SK-N-SH treated with all-trans-retinoic acid at 6 μM for 48 hours (cell line): ENCODE data around the gene CIC.
"Not testable (repeated sequence)": the region's sequence is repeated elsewhere in the genome, so short reads cannot be mapped to it uniquely, and the experiment has no call there.

Experiments used
- ATAC-seq: fragments of 200-7000 bp; cut with Tn5 transposase; 3 replicates; pipeline ENCODE4 v1.9.1; 2020; ENCODE audit warnings: mild to moderate bottlenecking, moderate library complexity
- GLIS3 ChIP-seq: fragments of 250-450 bp; sonication (Bioruptor Pico); IDR thresholded peaks from 2 replicates; pipeline ENCODE4 v1.5.0; 2020; ENCODE audit warnings: mild to moderate bottlenecking, moderate library complexity
- OSR1 ChIP-seq: fragments of 250-450 bp; sonication (Bioruptor Pico); IDR thresholded peaks from 2 replicates; pipeline ENCODE4 v1.8.0; 2022; ENCODE audit warnings: moderate library complexity, mild to moderate bottlenecking, inconsistent platforms
- PPARA ChIP-seq: fragments of 250-450 bp; sonication (Bioruptor Pico); IDR thresholded peaks from 2 replicates; pipeline ENCODE4 v1.5.0; 2020; ENCODE audit warnings: mild to moderate bottlenecking, borderline replicate concordance
- TCF4 ChIP-seq: fragments of 250-450 bp; sonication (Bioruptor Pico); IDR thresholded peaks from 2 replicates; pipeline ENCODE4 v1.8.0; 2021; ENCODE audit warnings: mild to moderate bottlenecking, moderate library complexity, borderline replicate concordance
- ZC3H10 ChIP-seq: fragments of 250-450 bp; sonication (Bioruptor Pico); IDR thresholded peaks from 2 replicates; pipeline ENCODE4 v1.5.1; 2021; ENCODE audit warnings: mild to moderate bottlenecking, moderate library complexity
- ZFP3 ChIP-seq: fragments of 250-450 bp; sonication (Bioruptor Pico); IDR thresholded peaks from 2 replicates; pipeline ENCODE4 v1.5.0; 2020; ENCODE audit warnings: mild to moderate bottlenecking, moderate library complexity
- ZFP30 ChIP-seq: fragments of 450-650 bp; formaldehyde crosslinking; IDR thresholded peaks from 2 replicates; pipeline ENCODE4 v1.5.0; 2022; ENCODE audit warnings: mild to moderate bottlenecking, moderate library complexity
- ZNF70 ChIP-seq: fragments of 450-650 bp; formaldehyde crosslinking; IDR thresholded peaks from 2 replicates; pipeline ENCODE4 v1.5.0; 2020; ENCODE audit warnings: mild to moderate bottlenecking, moderate library complexity
- TF ChIP-seq, protein P1 (sequence below): fragments of 250-450 bp; sonication (Bioruptor Pico); IDR thresholded peaks from 2 replicates; pipeline ENCODE4 v1.8.0; 2021; ENCODE audit warnings: low read depth, mild to moderate bottlenecking, moderate library complexity, borderline replicate concordance
- TF ChIP-seq, protein P2 (sequence below): fragments of 250-450 bp; sonication (Bioruptor Pico); IDR thresholded peaks from 2 replicates; pipeline ENCODE4 v1.5.1; 2020; ENCODE audit warnings: low read depth, mild to moderate bottlenecking, moderate library complexity
- TF ChIP-seq, protein P3 (sequence below): fragments of 250-450 bp; sonication (Bioruptor Pico); IDR thresholded peaks from 2 replicates; pipeline ENCODE4 v1.8.0; 2020; ENCODE audit warnings: mild to moderate bottlenecking, moderate library complexity, borderline replicate concordance
- TF ChIP-seq, protein P4 (sequence below): fragments of 250-450 bp; sonication (Bioruptor Pico); IDR thresholded peaks from 2 replicates; pipeline ENCODE4 v1.5.0; 2020; ENCODE audit warnings: mild to moderate bottlenecking, moderate library complexity

The CIC gene

DNA sequence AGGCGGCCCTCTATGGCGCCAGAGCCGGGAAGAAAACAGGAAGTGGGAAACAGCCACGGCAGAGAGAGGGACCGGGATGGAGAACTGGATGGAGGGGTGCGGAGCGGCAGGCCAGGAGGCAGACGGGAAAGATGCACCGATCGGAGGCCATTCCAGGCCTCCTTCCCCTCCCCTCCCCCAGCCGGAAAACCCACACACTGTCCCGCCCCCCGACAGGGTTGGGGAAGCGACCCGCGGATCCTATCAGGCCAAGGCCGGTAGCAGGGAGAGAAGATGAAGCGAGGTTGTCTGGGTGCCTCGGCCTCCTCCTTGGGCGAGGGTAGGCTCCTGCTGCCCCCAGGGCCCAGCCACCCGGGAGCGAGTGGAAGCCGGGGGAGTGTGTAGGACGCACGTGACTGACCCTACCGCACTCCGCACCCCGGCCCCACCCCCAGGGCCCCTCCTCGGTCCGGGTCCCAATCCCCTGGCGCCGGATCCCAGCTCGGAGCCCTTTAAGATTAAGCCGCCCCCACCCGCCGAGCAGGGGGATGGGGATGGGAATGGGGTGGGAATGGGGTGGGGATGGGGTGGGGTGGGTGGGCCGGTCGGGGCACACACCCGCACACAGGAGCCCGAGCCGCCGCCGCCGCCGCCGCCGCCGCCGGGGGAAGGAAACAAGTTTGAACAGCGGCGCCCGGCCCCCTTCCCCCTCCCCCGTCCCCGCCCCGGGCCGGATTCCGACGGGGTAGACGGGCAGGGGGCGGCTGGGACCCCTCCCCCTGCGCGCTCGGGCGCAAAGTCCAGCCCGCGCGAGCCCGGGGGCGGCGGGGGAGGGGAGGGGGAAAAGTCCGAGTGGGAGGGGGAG, 15.6 kb upstream of the CIC start:
- TF ChIP-seq TCF4 (CRISPR knock-in tag) (no peak), PPARA (CRISPR knock-in tag) (no peak), ZFP3 (CRISPR knock-in tag) (no peak), ZC3H10 (no peak), ZFP30 (no peak)
- TF ChIP-seq, protein P1, sequence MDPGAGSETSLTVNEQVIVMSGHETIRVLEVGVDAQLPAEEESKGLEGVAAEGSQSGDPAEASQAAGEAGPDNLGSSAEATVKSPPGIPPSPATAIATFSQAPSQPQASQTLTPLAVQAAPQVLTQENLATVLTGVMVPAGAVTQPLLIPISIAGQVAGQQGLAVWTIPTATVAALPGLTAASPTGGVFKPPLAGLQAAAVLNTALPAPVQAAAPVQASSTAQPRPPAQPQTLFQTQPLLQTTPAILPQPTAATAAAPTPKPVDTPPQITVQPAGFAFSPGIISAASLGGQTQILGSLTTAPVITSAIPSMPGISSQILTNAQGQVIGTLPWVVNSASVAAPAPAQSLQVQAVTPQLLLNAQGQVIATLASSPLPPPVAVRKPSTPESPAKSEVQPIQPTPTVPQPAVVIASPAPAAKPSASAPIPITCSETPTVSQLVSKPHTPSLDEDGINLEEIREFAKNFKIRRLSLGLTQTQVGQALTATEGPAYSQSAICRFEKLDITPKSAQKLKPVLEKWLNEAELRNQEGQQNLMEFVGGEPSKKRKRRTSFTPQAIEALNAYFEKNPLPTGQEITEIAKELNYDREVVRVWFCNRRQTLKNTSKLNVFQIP = no peak
- peak; percentile 7 for ATAC-seq

DNA sequence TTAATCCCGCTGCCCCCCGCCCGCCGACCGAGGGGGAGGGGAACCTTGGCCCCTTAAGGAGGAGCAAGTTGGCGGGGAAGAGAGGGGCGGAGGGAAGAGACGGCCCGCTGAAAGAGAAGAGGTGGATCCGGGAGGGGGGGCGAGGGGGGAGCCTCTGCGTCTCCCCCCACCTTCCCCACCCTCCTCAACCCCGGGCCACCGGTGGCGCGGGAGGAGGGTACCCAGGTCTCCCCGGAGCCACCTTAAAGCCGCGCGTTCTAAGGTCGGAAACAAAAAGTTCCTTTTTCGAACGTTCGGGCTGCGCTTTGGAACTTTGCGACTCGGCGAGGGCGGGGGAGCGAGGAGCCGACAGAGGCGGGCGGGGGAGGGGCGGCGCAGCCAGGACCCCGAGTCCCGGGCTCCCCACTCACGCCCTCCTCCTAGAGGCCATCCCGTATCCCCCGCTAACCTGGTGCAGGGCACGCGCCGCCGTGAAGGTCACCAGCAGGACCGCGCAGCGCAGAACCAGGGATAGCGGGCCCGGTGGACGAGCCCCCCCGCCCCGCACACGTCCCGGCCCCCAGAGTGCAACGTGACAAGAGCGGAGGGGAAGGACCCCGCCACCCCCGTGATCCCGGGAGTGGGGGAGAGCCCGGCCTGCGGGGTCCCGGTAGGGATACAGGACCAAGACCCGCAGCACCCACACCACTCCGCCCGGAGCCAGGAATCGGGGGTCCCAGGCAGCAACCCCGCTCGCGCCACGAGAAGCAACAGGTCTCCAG, 14.8 kb upstream of the CIC start:
- TF ChIP-seq GLIS3 (CRISPR knock-in tag) (0 out of 2 replicates have a peak, but pooled peaks have one; percentile 60), OSR1 (no peak)
- TF ChIP-seq, protein P2, sequence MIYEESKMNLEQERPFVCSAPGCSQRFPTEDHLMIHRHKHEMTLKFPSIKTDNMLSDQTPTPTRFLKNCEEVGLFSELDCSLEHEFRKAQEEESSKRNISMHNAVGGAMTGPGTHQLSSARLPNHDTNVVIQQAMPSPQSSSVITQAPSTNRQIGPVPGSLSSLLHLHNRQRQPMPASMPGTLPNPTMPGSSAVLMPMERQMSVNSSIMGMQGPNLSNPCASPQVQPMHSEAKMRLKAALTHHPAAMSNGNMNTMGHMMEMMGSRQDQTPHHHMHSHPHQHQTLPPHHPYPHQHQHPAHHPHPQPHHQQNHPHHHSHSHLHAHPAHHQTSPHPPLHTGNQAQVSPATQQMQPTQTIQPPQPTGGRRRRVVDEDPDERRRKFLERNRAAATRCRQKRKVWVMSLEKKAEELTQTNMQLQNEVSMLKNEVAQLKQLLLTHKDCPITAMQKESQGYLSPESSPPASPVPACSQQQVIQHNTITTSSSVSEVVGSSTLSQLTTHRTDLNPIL (CRISPR knock-in tag) = no peak
- TF ChIP-seq, protein P3, sequence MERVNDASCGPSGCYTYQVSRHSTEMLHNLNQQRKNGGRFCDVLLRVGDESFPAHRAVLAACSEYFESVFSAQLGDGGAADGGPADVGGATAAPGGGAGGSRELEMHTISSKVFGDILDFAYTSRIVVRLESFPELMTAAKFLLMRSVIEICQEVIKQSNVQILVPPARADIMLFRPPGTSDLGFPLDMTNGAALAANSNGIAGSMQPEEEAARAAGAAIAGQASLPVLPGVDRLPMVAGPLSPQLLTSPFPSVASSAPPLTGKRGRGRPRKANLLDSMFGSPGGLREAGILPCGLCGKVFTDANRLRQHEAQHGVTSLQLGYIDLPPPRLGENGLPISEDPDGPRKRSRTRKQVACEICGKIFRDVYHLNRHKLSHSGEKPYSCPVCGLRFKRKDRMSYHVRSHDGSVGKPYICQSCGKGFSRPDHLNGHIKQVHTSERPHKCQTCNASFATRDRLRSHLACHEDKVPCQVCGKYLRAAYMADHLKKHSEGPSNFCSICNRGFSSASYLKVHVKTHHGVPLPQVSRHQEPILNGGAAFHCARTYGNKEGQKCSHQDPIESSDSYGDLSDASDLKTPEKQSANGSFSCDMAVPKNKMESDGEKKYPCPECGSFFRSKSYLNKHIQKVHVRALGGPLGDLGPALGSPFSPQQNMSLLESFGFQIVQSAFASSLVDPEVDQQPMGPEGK = peak; percentile 90; the same call in 1 of the 2 replicates
- peak; percentile 4 for ATAC-seq

DNA sequence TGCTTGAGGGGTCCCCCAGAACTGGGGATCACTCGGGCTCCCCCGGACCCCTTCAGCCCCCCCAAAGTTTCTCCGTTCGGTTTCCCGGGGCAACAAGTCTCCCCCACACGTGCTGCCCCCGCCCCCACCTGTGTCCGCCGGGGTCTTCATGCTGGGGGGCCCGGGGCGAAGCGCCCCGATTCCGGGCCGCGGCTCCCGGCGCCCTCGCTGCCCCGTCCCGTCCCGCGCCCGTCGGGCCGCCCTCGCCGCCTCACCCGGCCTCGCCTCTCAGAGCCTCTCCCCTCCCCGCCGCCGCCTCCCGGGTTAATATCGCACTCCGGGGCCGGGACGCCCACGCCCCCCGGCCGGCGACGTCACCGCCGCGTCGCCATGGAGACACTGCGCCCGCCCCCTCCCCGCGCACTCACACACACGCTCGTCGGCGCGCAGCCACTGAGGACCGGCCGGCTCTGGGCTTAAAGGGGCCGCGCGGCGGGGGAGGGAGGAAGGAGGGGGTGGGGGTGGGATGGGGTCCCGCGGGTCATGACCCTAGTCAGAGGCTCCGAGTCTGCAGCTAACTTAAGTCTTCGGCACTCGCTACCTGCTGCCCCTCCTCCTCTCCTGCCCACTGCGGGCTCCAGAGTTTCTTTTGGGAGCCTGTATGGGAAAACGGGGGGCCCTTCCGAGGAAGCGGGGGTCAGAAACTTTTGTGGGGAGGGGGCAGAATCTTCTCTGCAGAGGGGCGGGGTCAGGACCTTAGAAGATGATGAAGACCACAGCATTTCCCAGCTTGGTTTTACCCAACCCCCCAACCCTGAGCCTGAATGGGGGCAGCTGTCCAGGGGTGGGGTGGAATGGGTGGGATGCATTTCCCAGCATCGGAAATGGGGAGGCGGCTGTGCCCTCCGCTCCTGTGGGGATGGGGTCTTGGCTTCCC, 13.9 kb upstream of the CIC start, which contains the start of gene ERF:
ERF (minus strand) TSS at position 279 of the 916 bp plus-strand sequence; CDS start at position 150, 129 bp downstream.
- peak; percentile 57; the same call in 1 of the 2 replicates for TF ChIP-seq ZNF70
- TF ChIP-seq, protein P4, sequence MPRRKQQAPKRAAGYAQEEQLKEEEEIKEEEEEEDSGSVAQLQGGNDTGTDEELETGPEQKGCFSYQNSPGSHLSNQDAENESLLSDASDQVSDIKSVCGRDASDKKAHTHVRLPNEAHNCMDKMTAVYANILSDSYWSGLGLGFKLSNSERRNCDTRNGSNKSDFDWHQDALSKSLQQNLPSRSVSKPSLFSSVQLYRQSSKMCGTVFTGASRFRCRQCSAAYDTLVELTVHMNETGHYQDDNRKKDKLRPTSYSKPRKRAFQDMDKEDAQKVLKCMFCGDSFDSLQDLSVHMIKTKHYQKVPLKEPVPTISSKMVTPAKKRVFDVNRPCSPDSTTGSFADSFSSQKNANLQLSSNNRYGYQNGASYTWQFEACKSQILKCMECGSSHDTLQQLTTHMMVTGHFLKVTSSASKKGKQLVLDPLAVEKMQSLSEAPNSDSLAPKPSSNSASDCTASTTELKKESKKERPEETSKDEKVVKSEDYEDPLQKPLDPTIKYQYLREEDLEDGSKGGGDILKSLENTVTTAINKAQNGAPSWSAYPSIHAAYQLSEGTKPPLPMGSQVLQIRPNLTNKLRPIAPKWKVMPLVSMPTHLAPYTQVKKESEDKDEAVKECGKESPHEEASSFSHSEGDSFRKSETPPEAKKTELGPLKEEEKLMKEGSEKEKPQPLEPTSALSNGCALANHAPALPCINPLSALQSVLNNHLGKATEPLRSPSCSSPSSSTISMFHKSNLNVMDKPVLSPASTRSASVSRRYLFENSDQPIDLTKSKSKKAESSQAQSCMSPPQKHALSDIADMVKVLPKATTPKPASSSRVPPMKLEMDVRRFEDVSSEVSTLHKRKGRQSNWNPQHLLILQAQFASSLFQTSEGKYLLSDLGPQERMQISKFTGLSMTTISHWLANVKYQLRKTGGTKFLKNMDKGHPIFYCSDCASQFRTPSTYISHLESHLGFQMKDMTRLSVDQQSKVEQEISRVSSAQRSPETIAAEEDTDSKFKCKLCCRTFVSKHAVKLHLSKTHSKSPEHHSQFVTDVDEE (CRISPR knock-in tag) = no peak
- ATAC-seq = peak; percentile 66

DNA sequence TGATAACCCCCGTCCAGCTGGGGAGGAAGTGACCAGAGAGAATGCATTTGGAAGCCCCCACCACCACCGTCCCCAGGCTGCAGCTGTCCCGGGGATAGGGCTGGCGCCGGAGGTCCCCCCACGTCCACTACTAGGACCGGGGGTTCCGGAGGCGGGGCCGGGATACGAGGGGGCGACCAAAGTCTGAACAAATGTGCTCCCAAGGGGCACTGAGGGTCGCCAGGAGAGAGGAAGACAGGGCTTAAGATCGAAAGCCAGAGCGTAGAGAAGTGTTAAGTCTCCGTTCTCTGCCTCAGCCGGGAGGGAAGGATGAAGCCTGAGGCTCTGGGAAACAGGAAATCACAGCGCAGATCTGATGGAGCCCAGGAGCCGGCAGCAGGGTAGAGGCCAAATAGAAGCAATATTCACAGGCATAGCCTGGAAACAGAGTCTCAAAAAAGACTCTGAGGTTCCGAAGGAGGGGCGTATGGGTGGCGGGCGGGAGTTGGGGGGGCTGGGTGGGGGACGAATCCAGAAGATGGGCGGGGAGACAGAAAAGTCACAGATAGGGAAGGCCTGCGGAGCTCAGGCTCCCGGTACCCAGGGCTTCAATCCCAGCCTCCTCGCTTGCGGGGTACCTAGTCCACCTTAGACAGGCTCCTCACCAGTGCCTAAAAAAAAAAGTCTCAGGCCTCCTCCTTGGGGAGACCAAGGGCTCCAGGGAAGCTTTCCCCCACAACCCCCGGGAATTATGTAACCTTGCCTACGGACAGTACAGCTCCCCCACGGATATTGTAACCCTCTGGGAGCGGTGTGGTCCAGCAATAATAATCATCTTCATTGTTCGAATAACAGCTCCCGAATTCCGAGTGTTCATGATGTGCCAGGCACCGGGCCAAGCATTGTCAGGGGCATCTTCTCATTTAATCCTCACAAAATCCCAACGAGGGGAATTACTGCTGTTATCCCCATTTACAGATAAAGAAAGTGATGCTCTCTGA, 13.0 kb upstream of the CIC start:
- TF ChIP-seq, protein P3 = peak; percentile 41; the same call in 1 of the 2 replicates
- TF ChIP-seq ZFP3 (CRISPR knock-in tag) = no peak
- TF ChIP-seq, all 23 proteins: peak for 1
- peak; percentile 61 for ATAC-seq

DNA sequence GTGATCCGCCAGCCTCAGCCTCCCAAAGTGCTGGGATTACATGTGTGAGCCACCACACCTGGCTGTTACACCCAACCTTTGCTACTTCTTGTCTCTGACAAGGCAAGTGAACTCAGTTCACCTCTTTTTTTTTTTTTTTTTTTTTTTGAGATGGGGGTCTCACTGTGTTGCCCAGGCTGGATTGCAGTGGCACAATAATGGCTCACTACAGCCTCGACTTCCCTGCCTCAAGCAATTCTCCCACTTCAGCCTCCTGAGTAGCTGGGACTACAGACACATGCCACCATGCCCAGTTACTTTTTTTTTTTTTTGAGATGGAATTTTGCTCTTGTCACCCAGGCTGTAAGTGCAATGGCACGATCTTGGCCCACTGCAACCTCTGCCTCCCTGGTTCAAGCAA, 11.2 kb upstream of the CIC start:
- not testable (repeated sequence) for ATAC-seq
